ENCODE measurements around the gene CAND2. TPM values are rescaled to one million over a fixed set of nuclear protein-coding genes. Genes with fewer than 3 reads are reported as not detected.

CAND2 gene
- 6.1 TPM for total RNA-seq

GRCh38 chr3:12796171-12797123 lies at the start of gene CAND2:
Gene CAND2, plus strand, starts transcription at chr3:12796680. Its CDS starts 41 bp downstream, at chr3:12796721.
- DNase-seq = peak; percentile 51

- DNase-seq = no peak
Observed at GRCh38 chr3:12748477-12748876, 48.0 kb upstream of the CAND2 start.

- no peak for DNase-seq
Observed at GRCh38 chr3:12750223-12750622, 46.3 kb upstream of the CAND2 start.

GRCh38 chr3:12750658-12751071 lies 45.8 kb upstream of the CAND2 start:
- no peak for DNase-seq

GRCh38 chr3:12751571-12751970 lies 44.9 kb upstream of the CAND2 start:
- no peak for DNase-seq

- DNase-seq = no peak
Observed at GRCh38 chr3:12752102-12752501, 44.4 kb upstream of the CAND2 start.

- DNase-seq = no peak
Observed at GRCh38 chr3:12752809-12753208, 43.7 kb upstream of the CAND2 start.

- no peak for DNase-seq
Observed at GRCh38 chr3:12753275-12754028, 43.0 kb upstream of the CAND2 start.

- no peak for DNase-seq
Observed at GRCh38 chr3:12754313-12754712, 42.2 kb upstream of the CAND2 start.

- no peak for DNase-seq
Observed at GRCh38 chr3:12755754-12756153, 40.7 kb upstream of the CAND2 start.

- no peak for DNase-seq
Observed at GRCh38 chr3:12756175-12756574, 40.3 kb upstream of the CAND2 start.

- no peak for DNase-seq
Observed at GRCh38 chr3:12756635-12757034, 39.8 kb upstream of the CAND2 start.

GRCh38 chr3:12758025-12758781 lies 38.3 kb upstream of the CAND2 start:
- no peak for DNase-seq

GRCh38 chr3:12759097-12759679 lies 37.3 kb upstream of the CAND2 start, which contains the start of gene TMEM40:
Gene TMEM40, minus strand, starts transcription at chr3:12759259. Its CDS starts 9,427 bp downstream, at chr3:12749832.
- no peak for DNase-seq

GRCh38 chr3:12759693-12760565 lies 36.6 kb upstream of the CAND2 start:
- no peak for DNase-seq

GRCh38 chr3:12764171-12764776 lies 32.2 kb upstream of the CAND2 start:
- DNase-seq = no peak

GRCh38 chr3:12766541-12766940 lies 29.9 kb upstream of the CAND2 start:
- no peak for DNase-seq

- DNase-seq = no peak
Observed at GRCh38 chr3:12768579-12769527, 27.6 kb upstream of the CAND2 start.

- no peak for DNase-seq
Observed at GRCh38 chr3:12769761-12770160, 26.7 kb upstream of the CAND2 start.
